Prostate gland (tissue), 2 donors: ENCODE results near the gene CDC73. TPM values are rescaled to one million over a fixed set of nuclear protein-coding genes. Genes with fewer than 3 reads are reported as not detected.
"Not testable (repeated sequence)": the region's sequence is repeated elsewhere in the genome, so short reads cannot be mapped to it uniquely, and the experiment has no call there.

Experiments
- DNase-seq: peaks from one replicate; pipeline ENCODE4 v3.0.0-alpha.2; 2019; ENCODE audit warnings: low spot score
- H3K27ac ChIP-seq, 2 donors: fragments of 200-600 bp; sonication (generic); 2 replicates each; pipeline ENCODE4 v1.5.1; 2017 to 2019
- H3K27me3 ChIP-seq: fragments of 200-600 bp; sonication (generic); replicated peaks from 2 replicates; pipeline ENCODE4 v1.5.1; 2019; ENCODE audit not compliant: insufficient read depth
- H3K36me3 ChIP-seq, 2 donors: fragments of 200-600 bp; sonication (generic); 1 replicate in 1 of 2; 2 replicates in 1 of 2; pipeline versions ENCODE4 v1.5.1 to v1.8.1; 2017 to 2019
- H3K4me1 ChIP-seq: fragments of 200-600 bp; sonication (generic); replicated peaks from 2 replicates; pipeline ENCODE4 v1.5.1; 2019
- H3K4me3 ChIP-seq, 2 donors: fragments of 200-600 bp; sonication (generic); 2 replicates each; pipeline ENCODE4 v1.5.1; 2017 to 2019
- H3K9me3 ChIP-seq: fragments of 200-600 bp; sonication (generic); 2 replicates; pipeline ENCODE4 v1.5.1; 2017
- POLR2A ChIP-seq: fragments of 450-650 bp; IDR thresholded peaks from one replicate; pipeline ENCODE4 v1.6.1; 2016; ENCODE audit warnings: antibody characterized with exemption, mild to moderate bottlenecking
- POLR2AphosphoS5 ChIP-seq: sonication (generic); formaldehyde crosslinking; IDR thresholded peaks from one replicate; pipeline ENCODE4 v1.6.1; 2017; ENCODE audit warnings: antibody characterized with exemption
- WGBS: methylation state at CpG from one replicate; pipeline ENCODE4 v1.1.5; 2018; 5-methylcytosine and 5-hydroxymethylcytosine counted together
- intact Hi-C: fragments of 100-400 bp; cut with DNase I; formaldehyde crosslinking; loops from one replicate; pipeline ENCODE4 v1.14.2; 2022
- total RNA-seq, 2 donors: library from RNA; depleted of rRNA; stranded (reverse); fragments of >200 nt; gene quantifications; one replicate each; pipeline ENCODE4 v1.1.0, GENCODE V29; 2016
- TF ChIP-seq, protein P1 (sequence below), 4 experiments: fragments of 200-600 bp in 2 of 4; fragments of 450-650 bp in 2 of 4; sonication (generic) in 2 of 4; IDR thresholded peaks; 1 replicate in 3 of 4; 2 replicates in 1 of 4; pipeline ENCODE4 v1.5.1; 2016 to 2019; ENCODE audit warnings: antibody characterized with exemption in 4 of 4, mild to moderate bottlenecking in 2 of 4, moderate library complexity in 2 of 4

CDC73 gene
- total RNA-seq, 2 donors from 2014 or later = 36.2 to 48.0 TPM

DNA sequence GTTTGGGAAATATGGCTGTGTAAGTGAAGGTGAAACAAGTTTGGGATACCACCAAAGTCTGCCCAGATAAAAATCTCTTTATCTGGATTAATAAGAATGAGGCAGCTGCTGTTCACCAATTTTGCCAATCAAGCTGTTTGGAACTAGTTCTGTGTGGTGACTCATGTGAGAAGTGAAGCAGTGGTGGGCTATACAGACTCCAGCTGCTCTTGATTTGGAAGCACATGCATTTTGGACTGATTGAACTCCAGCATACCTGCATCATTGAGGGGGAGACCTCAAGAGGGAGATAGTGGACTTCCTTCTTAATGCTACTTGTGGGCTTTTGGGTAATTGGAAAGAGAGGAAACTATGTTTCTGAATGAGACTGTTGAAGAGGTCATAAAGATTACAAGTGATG, 163.8 kb downstream of the CDC73 start:
- H3K36me3 ChIP-seq = no peaks in the 10 kb centered on the region
- H3K9me3 ChIP-seq = no peaks in the 10 kb centered on the region
- no peak for TF ChIP-seq POLR2AphosphoS5
- TF ChIP-seq, protein P1, sequence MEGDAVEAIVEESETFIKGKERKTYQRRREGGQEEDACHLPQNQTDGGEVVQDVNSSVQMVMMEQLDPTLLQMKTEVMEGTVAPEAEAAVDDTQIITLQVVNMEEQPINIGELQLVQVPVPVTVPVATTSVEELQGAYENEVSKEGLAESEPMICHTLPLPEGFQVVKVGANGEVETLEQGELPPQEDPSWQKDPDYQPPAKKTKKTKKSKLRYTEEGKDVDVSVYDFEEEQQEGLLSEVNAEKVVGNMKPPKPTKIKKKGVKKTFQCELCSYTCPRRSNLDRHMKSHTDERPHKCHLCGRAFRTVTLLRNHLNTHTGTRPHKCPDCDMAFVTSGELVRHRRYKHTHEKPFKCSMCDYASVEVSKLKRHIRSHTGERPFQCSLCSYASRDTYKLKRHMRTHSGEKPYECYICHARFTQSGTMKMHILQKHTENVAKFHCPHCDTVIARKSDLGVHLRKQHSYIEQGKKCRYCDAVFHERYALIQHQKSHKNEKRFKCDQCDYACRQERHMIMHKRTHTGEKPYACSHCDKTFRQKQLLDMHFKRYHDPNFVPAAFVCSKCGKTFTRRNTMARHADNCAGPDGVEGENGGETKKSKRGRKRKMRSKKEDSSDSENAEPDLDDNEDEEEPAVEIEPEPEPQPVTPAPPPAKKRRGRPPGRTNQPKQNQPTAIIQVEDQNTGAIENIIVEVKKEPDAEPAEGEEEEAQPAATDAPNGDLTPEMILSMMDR (IDR thresholded peaks at IDR 0.05) = no peak
- no peak for TF ChIP-seq POLR2A
- H3K4me1 ChIP-seq = no peaks in the 10 kb centered on the region
- DNase-seq = no peak
- no peaks in the 10 kb centered on the region for H3K27me3 ChIP-seq
- no peak overlapping the region for H3K4me3 ChIP-seq
- H3K27ac ChIP-seq = no peak overlapping the region
- intact Hi-C loops = no loop called here

DNA sequence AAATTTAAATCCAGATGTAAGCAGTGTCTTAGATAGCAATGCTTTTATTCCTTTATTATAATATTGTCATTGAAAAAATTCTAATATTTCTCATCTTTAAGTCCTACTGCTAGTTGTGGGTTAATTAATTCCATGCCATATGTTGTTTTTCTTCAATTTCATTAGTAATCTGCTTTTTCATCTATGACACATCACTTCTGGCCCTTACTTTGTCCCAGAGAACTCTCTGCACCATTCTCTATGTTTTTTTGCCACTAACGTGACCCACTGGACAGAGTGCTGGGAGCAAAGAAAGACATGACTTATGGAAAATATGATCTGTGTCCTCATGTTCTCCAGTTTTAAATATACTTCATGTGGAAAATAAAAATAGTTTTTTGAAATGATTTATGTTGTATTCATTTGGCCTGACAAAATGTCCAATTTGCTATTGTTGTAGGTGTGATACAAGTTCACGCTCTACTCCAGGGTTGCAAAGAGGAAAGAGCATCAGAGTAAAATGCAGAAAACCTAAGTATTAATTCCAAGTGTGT, 166.8 kb downstream of the CDC73 start:
- WGBS = 67% methylated on average over 2 of the region's 2 CpGs
- H3K9me3 ChIP-seq, DNase-seq, H3K27me3 ChIP-seq, H3K36me3 ChIP-seq, intact Hi-C loops, H3K27ac ChIP-seq, H3K4me3 ChIP-seq, H3K4me1 ChIP-seq: not testable (repeated sequence)

DNA sequence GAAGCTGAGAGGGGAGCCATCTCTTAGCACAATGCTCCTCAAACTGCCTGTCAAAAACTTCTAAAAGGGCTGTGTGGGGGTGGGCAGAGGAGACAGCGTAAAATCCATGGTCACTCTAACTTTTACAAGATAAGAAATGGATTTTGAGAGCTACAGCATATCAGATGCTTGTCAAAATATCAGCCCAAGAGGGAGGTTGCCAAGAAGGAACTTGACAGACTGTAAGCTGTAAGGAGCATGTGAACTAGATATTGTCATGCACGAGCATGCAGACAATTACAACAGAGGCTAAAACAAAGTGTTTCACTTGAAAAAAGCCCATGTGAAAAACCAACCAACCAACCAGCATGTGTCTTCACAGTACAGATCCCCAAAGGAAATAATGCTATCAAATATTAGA, 171.9 kb downstream of the CDC73 start:
- no peaks in the 10 kb centered on the region for H3K4me1 ChIP-seq
- intact Hi-C loops = no loop called here
- no peaks in the 10 kb centered on the region for H3K27me3 ChIP-seq
- H3K36me3 ChIP-seq = no peaks in the 10 kb centered on the region
- WGBS = 62% methylated on average over 2 of the region's 2 CpGs
- DNase-seq = no peak
- H3K9me3 ChIP-seq = no peaks in the 10 kb centered on the region
- no peak overlapping the region for H3K27ac ChIP-seq
- no peak overlapping the region for H3K4me3 ChIP-seq
- TF ChIP-seq POLR2A (no peak), POLR2AphosphoS5 (no peak)
- TF ChIP-seq, protein P1 (IDR thresholded peaks at IDR 0.05) = no peak

DNA sequence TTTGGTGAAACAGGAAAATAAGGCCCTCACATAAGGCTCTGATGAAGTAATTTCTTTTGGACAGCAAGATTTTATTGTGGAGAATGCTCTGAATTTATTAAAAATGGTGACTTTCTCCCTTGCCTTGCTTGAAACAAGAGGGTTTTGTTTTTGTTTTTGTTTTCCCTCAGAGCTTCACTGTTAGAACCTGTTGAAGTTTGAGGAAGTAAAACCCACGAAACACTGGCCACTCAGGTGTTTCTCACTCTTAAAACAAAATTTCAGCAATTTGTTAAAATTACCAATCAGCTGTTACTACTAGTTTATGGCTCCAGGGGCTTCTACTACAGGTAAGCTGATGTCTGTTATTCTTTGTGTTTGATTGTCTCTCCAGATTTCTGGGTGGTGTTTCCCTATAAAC, 177.2 kb downstream of the CDC73 start:
- Histone ChIP-seq H3K4me3 (no peak overlapping the region), H3K27me3 (no peaks in the 10 kb centered on the region), H3K36me3 (no peaks in the 10 kb centered on the region), H3K4me1 (no peaks in the 10 kb centered on the region), H3K9me3 (no peaks in the 10 kb centered on the region), H3K27ac (no peak overlapping the region)
- no peak for DNase-seq
- no peak for TF ChIP-seq POLR2A
- TF ChIP-seq, protein P1 (IDR thresholded peaks at IDR 0.05) = no peak
- intact Hi-C loops = no loop called here
- 83% methylated on average over 1 of the region's 1 CpG for WGBS

DNA sequence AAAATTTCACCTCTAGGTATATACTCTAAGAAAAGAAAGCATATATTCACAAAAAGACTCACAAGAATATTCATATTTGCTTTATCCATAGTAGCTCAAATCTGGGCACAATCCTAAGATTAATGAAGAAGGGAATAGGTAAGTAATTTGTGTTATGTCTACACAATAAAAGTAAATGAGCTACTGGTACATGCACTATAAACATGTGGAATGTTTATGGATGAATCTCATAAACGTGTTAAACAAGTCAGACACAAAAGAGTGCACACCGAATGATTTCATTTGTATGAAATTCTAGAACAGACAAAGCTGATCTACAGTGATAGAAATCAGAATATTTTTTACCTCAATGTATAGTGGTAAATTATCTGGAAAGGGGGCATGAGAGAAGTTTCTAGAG, 179.9 kb downstream of the CDC73 start:
- Histone ChIP-seq H3K36me3 (no peaks in the 10 kb centered on the region), H3K4me3 (no peak overlapping the region), H3K27ac (no peak overlapping the region), H3K27me3 (no peaks in the 10 kb centered on the region), H3K4me1 (no peaks in the 10 kb centered on the region), H3K9me3 (no peaks in the 10 kb centered on the region)
- no peak for DNase-seq
- intact Hi-C loops = no loop called here
- WGBS = 26% methylated on average over 2 of the region's 2 CpGs
- no peak for TF ChIP-seq POLR2A
- TF ChIP-seq, protein P1 (IDR thresholded peaks at IDR 0.05) = no peak
- no peak for TF ChIP-seq POLR2AphosphoS5
